Liver (tissue), 9 donors: ENCODE data around the gene C16orf74. TPM values are rescaled to one million over a fixed set of nuclear protein-coding genes. Genes with fewer than 3 reads are reported as not detected.
A peak's percentile ranks its signal among the peaks of the same experiment; 100 is the strongest.

Experiments used
- DNase-seq: peaks from one replicate; pipeline ENCODE4 v3.0.0-alpha.2; 2017; ENCODE audit warnings: low spot score
- H3K27ac ChIP-seq, 2 donors: one replicate each; pipeline ENCODE4 v1.7.0; 2013; ENCODE audit warnings: inconsistent platforms in 2 of 2, low read length in 2 of 2, control low read depth in 1 of 2, low read depth in 1 of 2, mild to moderate bottlenecking in 1 of 2
- H3K27me3 ChIP-seq, 4 donors: one replicate each; pipeline versions ENCODE4 v1.6.1 to v1.7.0; 2013; ENCODE audit warnings: low read length in 3 of 4, inconsistent platforms in 1 of 4, mild to moderate bottlenecking in 1 of 4, moderate library complexity in 1 of 4; ENCODE audit not compliant: control insufficient read depth in 4 of 4, insufficient read depth in 4 of 4
- H3K36me3 ChIP-seq, 4 donors: one replicate each; pipeline versions ENCODE4 v1.6.1 to v1.7.0; 2013; ENCODE audit warnings: low read length in 3 of 4, mild to moderate bottlenecking in 3 of 4, low read depth in 1 of 4, moderate library complexity in 1 of 4; ENCODE audit not compliant: control insufficient read depth in 4 of 4, insufficient read depth in 3 of 4
- H3K4me1 ChIP-seq, 4 donors: one replicate each; pipeline versions ENCODE4 v1.6.1 to v1.7.0; 2013; ENCODE audit warnings: low read length in 3 of 4, mild to moderate bottlenecking in 3 of 4, moderate library complexity in 1 of 4; ENCODE audit not compliant: control insufficient read depth in 4 of 4, insufficient read depth in 4 of 4
- H3K4me3 ChIP-seq, 3 donors: one replicate each; pipeline versions ENCODE4 v1.6.1 to v1.7.0; 2013; ENCODE audit warnings: low read length in 3 of 3, control low read depth in 1 of 3, low read depth in 1 of 3, mild to moderate bottlenecking in 1 of 3
- H3K9ac ChIP-seq, 2 donors: one replicate each; pipeline ENCODE4 v1.7.0; 2013; ENCODE audit warnings: low read length in 2 of 2, mild to moderate bottlenecking in 2 of 2, moderate library complexity in 2 of 2, control low read depth in 1 of 2, low read depth in 1 of 2
- H3K9me3 ChIP-seq, 4 donors: one replicate each; pipeline versions ENCODE4 v1.6.1 to v1.7.0; 2013; ENCODE audit warnings: low read length in 3 of 4; ENCODE audit not compliant: control insufficient read depth in 4 of 4
- ATF3 ChIP-seq: IDR thresholded peaks from 2 replicates; pipeline ENCODE4 v1.6.1; 2016; ENCODE audit warnings: antibody characterized with exemption
- CTCF ChIP-seq: fragments of 150-350 bp; IDR thresholded peaks from 2 replicates; pipeline ENCODE4 v1.5.1; 2017; ENCODE audit warnings: improper control_type of control experiment, low read depth, low read length; ENCODE audit not compliant: missing input control
- EGR1 ChIP-seq, 2 donors: IDR thresholded peaks; 2 replicates each; pipeline ENCODE4 v1.6.1; 2016 to 2018; ENCODE audit warnings: antibody characterized with exemption in 2 of 2, low read depth in 2 of 2
- FOXA1 ChIP-seq: IDR thresholded peaks from 2 replicates; pipeline ENCODE4 v1.6.1; 2016; ENCODE audit warnings: antibody characterized with exemption
- FOXA2 ChIP-seq: IDR thresholded peaks from 2 replicates; pipeline ENCODE4 v1.6.1; 2016; ENCODE audit warnings: antibody characterized with exemption
- GABPA ChIP-seq, 2 donors: IDR thresholded peaks in 1 of 2; conservative IDR thresholded peaks in 1 of 2; 2 replicates each; pipeline ENCODE4 v1.6.1; 2016; ENCODE audit warnings: antibody characterized with exemption in 2 of 2, mild to moderate bottlenecking in 1 of 2, moderate library complexity in 1 of 2
- HNF4A ChIP-seq, 2 donors: conservative IDR thresholded peaks; 2 replicates each; pipeline ENCODE4 v1.6.1; 2016; ENCODE audit warnings: antibody characterized with exemption in 2 of 2, mild to moderate bottlenecking in 2 of 2
- HNF4G ChIP-seq: IDR thresholded peaks from 2 replicates; pipeline ENCODE4 v1.6.1; 2016; ENCODE audit warnings: antibody characterized with exemption
- JUND ChIP-seq, 2 donors: IDR thresholded peaks; 2 replicates each; pipeline ENCODE4 v1.6.1; 2016; ENCODE audit warnings: antibody characterized with exemption in 2 of 2
- MAX ChIP-seq: IDR thresholded peaks from 2 replicates; pipeline ENCODE4 v1.6.1; 2016; ENCODE audit warnings: antibody characterized with exemption
- NR2F2 ChIP-seq: IDR thresholded peaks from 2 replicates; pipeline ENCODE4 v1.6.1; 2016; ENCODE audit warnings: antibody characterized with exemption
- RAD21 ChIP-seq, 2 donors: IDR thresholded peaks; 2 replicates each; pipeline ENCODE4 v1.6.1; 2016; ENCODE audit warnings: antibody characterized with exemption in 2 of 2, mild to moderate bottlenecking in 2 of 2
- REST ChIP-seq: IDR thresholded peaks from 2 replicates; pipeline ENCODE4 v1.6.1; 2016; ENCODE audit warnings: antibody characterized with exemption, mild to moderate bottlenecking
- RXRA ChIP-seq, 2 donors: IDR thresholded peaks; 2 replicates each; pipeline ENCODE4 v1.6.1; 2017 to 2018; ENCODE audit warnings: antibody characterized with exemption in 2 of 2, mild to moderate bottlenecking in 1 of 2
- SP1 ChIP-seq: IDR thresholded peaks from 2 replicates; pipeline ENCODE4 v1.6.1; 2018; ENCODE audit warnings: antibody characterized with exemption, mild to moderate bottlenecking
- TAF1 ChIP-seq: conservative IDR thresholded peaks from 2 replicates; pipeline ENCODE4 v1.6.1; 2016; ENCODE audit warnings: antibody characterized with exemption, mild to moderate bottlenecking
- YY1 ChIP-seq: IDR thresholded peaks from 2 replicates; pipeline ENCODE4 v1.6.1; 2016; ENCODE audit warnings: antibody characterized with exemption, mild to moderate bottlenecking
- ZBTB33 ChIP-seq: IDR thresholded peaks from 2 replicates; pipeline ENCODE4 v1.6.1; 2016; ENCODE audit warnings: antibody characterized with exemption
- WGBS: extraction: QIAGEN DNeasy Blood & Tissue Kit; methylation state at CpG from one replicate; pipeline ENCODE4 v1.1.7; 2013; 5-methylcytosine and 5-hydroxymethylcytosine counted together
- polyA plus RNA-seq, 2 donors: library from polyadenylated mRNA; stranded (reverse) in 1 of 2; unstranded in 1 of 2; fragments of 200-250 nt in 1 of 2; fragments of >200 nt in 1 of 2; fragmentation: Nextera tagmentation in 1 of 2; extraction: Ambion mirVana in 1 of 2; gene quantifications; one replicate each; pipeline versions ENCODE4 v1.2.1 to v1.2.3, GENCODE V29; 2013 to 2015
- total RNA-seq, 2 donors: library from RNA; depleted of rRNA; stranded (reverse); fragments of >200 nt; gene quantifications; one replicate each; pipeline ENCODE4 v1.2.3, GENCODE V29; 2014
- donor health status: healthy.
- donor health status: healthy.
- donor health status: healthy.
- donor health status: healthy.
- donor health status: healthy.

The C16orf74 gene
- total and polyA plus RNA-seq, 4 donors, result 0.37 to 0.75 (median 0.43) TPM

- no peaks in the 10 kb centered on the region for H3K27me3 ChIP-seq
- peaks cover 0 to 44% (median 29%) of the 10 kb centered on the region in 4 donors for H3K36me3 ChIP-seq
- peak overlapping the region; percentile 86 to 88 for H3K27ac ChIP-seq
- H3K9me3 ChIP-seq, result no peaks in the 10 kb centered on the region
- H3K4me3 ChIP-seq, result peak overlapping the region; percentile 86 to 97 (median 96)
- no peak for DNase-seq
- H3K4me1 ChIP-seq, result peaks cover 4 to 33% (median 23%) of the 10 kb centered on the region in 4 donors
- TF ChIP-seq TAF1 (no peak), FOXA1 (no peak), EGR1 (IDR thresholded peaks at IDR 0.05; ENCODE audit: low read depth in 2 of 2) (no peak), ZBTB33 (no peak), NR2F2 (no peak), HNF4A (conservative IDR thresholded peaks at IDR 0.05) (no peak)
- WGBS, result 9% methylated on average over 9 of the region's 9 CpGs
- peak overlapping the region; percentile 90 to 94 for H3K9ac ChIP-seq
Observed at GRCh38 chr16:85800321-85800669, 49.4 kb upstream of the C16orf74 start.

- TF ChIP-seq REST, result no peak
- TF ChIP-seq RXRA (IDR thresholded peaks at IDR 0.05), result peak; percentile 57 to 61
- no peak for TF ChIP-seq HNF4G
- TF ChIP-seq TAF1, result peak; percentile 58
- peak; percentile 90 for TF ChIP-seq YY1
- peak; percentile 13 for TF ChIP-seq FOXA1
- TF ChIP-seq MAX, result peak; percentile 49
- peak in 1 of 2 donors; percentile 62 for TF ChIP-seq EGR1 (IDR thresholded peaks at IDR 0.05; ENCODE audit: low read depth in 2 of 2)
- TF ChIP-seq ATF3, result no peak
- TF ChIP-seq JUND (IDR thresholded peaks at IDR 0.05), result no peak
- TF ChIP-seq GABPA (IDR thresholded peaks at IDR 0.05 in 1 of 2, conservative IDR thresholded peaks at IDR 0.05 in 1 of 2), result peak; percentile 36 to 93
- TF ChIP-seq SP1, result no peak
- peak; percentile 50 for TF ChIP-seq FOXA2
- TF ChIP-seq ZBTB33, result peak; percentile 74
- peak in 1 of 2 donors; percentile 25 for TF ChIP-seq RAD21 (IDR thresholded peaks at IDR 0.05)
- peak in 1 of 2 donors; percentile 29 for TF ChIP-seq HNF4A (conservative IDR thresholded peaks at IDR 0.05)
- peak; percentile 69 for TF ChIP-seq NR2F2
- no peak for TF ChIP-seq CTCF
- H3K9ac ChIP-seq, result peak within 1 kb of the TSS; percentile 90 to 95
- H3K4me3 ChIP-seq, result peak within 1 kb of the TSS; percentile 86 to 97 (median 96)
- under 1% methylated on average over 87 of the region's 87 CpGs for WGBS
- no peaks in the 10 kb centered on the region for H3K9me3 ChIP-seq
- H3K36me3 ChIP-seq, result peaks cover 0 to 42% (median 24%) of the 10 kb centered on the region in 4 donors
- H3K27ac ChIP-seq, result peak within 1 kb of the TSS; percentile 86 to 88
- H3K4me1 ChIP-seq, result peaks cover 4 to 33% (median 23%) of the 10 kb centered on the region in 4 donors
- no peaks in the 10 kb centered on the region for H3K27me3 ChIP-seq
- peak; percentile 95 for DNase-seq
Observed at GRCh38 chr16:85799497-85800320, 48.8 kb upstream of the C16orf74 start, which contains the start of the genes COX4I1 and EMC8. Gene COX4I1 (plus strand): TSS chr16:85799695. CDS start chr16:85801206, 1,511 bp downstream. Gene EMC8 (minus strand): TSS chr16:85799544. CDS start chr16:85799295, 249 bp downstream.
